Measurements from ENCODE around the gene FLT3LG. TPM values are rescaled to one million over a fixed set of nuclear protein-coding genes. Genes with fewer than 3 reads are reported as not detected.

Gene FLT3LG
- total and polyA plus RNA-seq, 9 of the 15 experiments (the other 6 are each of a cell fraction or from before 2014, with no cell fraction given): 0.31 to 6.4 (median 1.1) TPM

DNA sequence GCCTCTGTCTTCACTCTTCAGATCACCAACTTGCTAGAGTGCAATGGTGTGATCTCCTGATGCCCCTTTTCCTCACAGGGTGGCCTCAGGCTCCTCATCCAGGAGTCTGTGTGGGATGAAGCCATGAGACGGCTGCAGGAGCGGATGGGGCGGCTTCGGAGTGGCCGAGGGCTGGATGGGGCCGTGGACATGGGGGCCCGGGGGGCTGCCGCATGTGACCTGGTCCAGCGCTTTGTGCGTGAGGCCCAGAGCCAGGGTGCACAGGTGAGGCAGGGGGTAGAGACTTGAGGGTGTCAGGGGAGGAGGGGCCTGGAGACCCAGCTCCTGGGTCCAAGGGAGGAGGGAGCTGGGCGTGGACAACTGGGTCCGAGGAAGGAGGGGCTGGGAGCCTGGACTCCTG, 11.5 kb upstream of the FLT3LG start (continued):
- TF ChIP-seq, protein P1, sequence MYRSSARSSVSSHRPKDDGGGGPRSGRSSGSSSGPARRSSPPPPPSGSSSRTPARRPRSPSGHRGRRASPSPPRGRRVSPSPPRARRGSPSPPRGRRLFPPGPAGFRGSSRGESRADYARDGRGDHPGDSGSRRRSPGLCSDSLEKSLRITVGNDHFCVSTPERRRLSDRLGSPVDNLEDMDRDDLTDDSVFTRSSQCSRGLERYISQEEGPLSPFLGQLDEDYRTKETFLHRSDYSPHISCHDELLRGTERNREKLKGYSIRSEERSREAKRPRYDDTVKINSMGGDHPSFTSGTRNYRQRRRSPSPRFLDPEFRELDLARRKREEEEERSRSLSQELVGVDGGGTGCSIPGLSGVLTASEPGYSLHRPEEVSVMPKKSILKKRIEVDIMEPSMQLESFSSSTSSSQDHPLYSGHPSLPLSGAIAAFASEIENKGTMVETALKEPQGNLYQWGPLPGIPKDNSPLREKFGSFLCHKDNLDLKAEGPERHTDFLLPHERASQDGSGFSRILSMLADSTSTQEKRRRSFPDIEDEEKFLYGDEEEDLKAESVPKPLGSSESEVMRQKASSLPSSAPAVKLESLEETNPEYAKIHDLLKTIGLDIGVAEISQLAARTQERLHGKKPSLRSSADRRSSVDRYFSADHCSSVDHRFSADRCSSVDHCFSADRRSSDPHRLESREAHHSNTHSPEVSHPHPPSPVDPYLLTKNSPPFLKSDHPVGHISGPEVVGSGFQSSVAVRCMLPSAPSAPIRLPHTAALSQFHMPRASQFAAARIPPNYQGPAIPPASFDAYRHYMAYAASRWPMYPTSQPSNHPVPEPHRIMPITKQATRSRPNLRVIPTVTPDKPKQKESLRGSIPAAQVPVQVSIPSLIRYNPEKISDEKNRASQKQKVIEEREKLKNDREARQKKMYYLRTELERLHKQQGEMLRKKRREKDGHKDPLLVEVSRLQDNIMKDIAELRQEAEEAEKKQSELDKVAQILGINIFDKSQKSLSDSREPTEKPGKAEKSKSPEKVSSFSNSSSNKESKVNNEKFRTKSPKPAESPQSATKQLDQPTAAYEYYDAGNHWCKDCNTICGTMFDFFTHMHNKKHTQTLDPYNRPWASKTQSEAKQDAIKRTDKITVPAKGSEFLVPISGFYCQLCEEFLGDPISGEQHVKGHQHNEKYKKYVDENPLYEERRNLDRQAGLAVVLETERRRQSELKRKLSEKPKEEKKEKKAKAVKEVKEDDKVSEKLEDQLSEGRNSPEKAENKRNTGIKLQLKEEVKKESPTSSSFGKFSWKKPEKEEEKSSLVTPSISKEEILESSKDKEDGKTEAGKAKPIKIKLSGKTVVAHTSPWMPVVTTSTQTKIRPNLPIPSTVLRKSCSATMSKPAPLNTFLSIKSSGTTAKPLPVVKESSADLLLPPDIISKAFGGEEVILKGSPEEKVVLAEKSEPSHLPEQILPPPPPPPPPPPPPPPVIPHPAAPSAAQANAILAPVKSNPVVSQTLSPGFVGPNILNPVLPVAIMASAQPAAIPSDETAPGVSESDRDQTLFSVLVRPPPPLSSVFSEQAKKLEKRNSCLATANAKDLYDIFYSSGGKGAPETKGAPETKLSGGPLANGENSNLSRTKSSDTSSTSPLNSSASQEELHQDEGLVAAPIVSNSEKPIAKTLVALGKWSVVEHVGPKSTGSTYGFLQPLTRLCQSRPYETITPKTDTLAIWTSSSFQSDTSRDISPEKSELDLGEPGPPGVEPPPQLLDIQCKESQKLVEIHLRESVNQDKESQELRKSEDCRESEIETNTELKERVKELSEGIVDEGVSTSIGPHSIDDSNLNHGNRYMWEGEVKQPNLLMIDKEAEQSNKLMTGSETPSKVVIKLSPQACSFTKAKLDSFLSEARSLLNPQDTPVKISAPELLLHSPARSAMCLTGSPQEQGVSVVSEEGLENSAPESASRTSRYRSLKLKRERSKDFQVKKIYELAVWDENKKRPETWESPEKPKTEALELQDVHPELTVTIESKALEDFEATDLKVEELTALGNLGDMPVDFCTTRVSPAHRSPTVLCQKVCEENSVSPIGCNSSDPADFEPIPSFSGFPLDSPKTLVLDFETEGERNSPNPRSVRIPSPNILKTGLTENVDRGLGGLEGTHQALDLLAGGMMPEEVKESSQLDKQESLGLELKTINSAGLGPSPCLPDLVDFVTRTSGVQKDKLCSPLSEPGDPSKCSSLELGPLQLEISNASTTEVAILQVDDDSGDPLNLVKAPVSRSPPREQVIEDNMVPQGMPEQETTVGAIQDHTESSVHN (IDR thresholded peaks at IDR 0.05; ENCODE audit: borderline replicate concordance in 1 of 2, low read depth in 1 of 2): no peak
- TF ChIP-seq HDAC3 (IDR thresholded peaks at IDR 0.05; ENCODE audit: borderline replicate concordance, partially characterized antibody) (no peak), SETDB1 (IDR thresholded peaks at IDR 0.05; ENCODE audit: low read length) (no peak)
